ENCODE data around the gene ASTN2. TPM values are rescaled to one million over a fixed set of nuclear protein-coding genes. Genes with fewer than 3 reads are reported as not detected.

Gene ASTN2
- polyA plus RNA-seq, 3 donors: 15.1 to 17.1 (median 15.6) TPM

DNA sequence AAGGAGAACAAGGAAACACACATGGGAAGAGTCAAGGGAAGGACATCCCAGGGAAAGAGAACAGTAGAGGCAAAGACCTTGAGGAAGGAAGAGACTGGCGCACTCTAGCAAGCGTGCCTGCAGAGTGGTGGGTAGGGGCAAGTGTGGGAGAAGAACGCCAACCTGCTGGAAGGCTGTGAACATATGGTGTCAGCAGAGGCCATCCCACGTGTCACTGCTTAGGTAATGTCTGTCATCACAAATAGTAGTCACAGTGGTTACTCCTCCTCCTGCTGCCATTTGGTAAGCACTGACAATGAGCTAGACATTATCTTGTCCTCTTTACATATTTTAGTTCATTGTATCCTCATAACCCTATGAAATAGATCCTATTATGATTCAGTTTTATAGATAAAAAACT lies 934.2 kb downstream of the ASTN2 start:
- no peak for DNase-seq (ENCODE audit: low read depth in 3 of 3, low spot score in 2 of 3)

- DNase-seq (ENCODE audit: low read depth in 3 of 3, low spot score in 2 of 3): no peak
These were observed 934.9 kb downstream of the ASTN2 start for GRCh38 chr9:116479967-116480366.

DNA sequence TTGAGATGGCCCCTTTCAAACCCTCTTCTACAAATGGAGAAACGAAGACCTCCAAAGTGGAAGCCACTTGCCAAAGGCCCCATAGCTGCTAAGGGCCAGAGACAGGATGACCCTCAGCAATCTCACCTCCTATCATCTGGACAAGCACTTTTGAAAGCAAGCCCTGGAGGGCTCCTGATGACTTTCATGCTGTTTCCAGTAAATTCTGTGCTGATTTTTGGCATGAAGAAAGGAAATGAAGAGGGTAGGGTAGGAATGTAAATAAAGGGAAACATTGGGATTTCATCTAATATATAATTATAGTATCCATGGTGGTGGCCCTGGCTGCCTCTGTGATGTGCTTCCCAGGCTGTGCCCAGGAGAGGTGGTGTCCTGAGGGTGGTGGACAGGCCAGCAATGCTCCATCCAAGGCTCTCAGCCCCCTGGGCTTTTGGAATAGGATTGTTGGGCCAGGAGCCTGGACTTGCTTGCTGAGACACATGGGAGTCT lies 935.8 kb downstream of the ASTN2 start:
- DNase-seq (ENCODE audit: low read depth in 3 of 3, low spot score in 2 of 3): no peak

GRCh38 chr9:116477584-116478141 lies 937.2 kb downstream of the ASTN2 start:
- no peak for DNase-seq (ENCODE audit: low read depth in 3 of 3, low spot score in 2 of 3)

DNA sequence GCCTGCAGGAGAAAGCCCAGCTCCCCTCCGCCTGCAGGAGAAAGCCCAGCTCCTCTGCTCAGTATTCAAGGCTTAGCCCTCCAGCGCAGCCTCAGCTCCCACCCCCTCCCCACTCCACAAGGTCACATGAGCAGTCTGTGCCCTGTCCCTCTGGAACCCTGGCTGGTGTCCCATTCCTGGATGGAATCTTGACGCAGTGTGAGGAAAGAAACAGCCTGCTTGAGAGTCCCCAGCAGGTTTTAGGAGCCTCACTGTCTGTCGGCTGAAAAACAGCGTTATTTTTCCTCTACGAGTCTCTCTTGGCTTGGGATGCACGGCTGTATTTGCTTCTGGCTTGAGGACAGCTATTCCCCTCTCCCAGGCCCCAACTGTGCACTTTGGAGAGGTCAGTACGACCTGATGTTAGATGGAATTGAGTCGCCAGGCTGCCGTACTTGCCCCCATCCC lies 937.9 kb downstream of the ASTN2 start:
- no peak for DNase-seq (ENCODE audit: low read depth in 3 of 3, low spot score in 2 of 3)

DNA sequence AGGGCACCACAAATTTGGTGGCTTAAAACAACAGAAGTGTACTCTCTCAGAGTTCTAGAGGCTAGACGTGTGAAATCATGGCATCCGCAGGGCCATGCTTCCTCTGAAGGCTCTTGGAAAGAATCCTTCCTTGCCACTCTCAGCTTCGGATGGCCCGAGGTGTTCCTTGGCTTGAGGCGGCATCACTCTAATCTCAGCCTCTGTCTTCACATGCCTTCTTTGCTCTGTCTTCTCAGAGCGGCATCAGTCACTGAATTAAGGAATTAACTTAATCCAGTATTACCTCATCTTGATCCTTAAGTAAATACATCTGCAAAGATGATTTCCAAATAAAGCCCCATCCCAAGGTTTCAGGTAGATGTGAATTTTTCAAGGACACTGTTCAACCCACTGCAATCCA lies 938.9 kb downstream of the ASTN2 start:
- DNase-seq (ENCODE audit: low read depth in 3 of 3, low spot score in 2 of 3): no peak

DNA sequence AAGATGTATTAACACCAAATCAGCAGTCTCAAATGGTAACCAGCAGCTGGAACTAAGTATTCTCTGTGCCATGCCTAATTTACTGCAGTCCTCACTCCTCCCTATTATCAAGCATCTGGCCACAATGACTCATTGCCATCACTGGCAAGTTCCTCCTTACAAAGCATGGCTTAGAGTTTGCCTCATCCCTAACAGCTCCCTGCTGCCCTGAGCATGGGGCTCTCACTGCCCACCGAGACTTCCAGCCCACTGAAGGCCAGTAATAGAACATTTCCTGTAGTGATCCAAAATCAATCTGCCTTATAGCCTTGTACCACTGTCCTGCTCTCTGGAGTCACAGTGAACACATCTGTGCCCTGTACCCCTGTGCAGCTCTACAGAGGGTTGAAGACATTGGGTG lies 939.7 kb downstream of the ASTN2 start:
- no peak for DNase-seq (ENCODE audit: low read depth in 3 of 3, low spot score in 2 of 3)

DNA sequence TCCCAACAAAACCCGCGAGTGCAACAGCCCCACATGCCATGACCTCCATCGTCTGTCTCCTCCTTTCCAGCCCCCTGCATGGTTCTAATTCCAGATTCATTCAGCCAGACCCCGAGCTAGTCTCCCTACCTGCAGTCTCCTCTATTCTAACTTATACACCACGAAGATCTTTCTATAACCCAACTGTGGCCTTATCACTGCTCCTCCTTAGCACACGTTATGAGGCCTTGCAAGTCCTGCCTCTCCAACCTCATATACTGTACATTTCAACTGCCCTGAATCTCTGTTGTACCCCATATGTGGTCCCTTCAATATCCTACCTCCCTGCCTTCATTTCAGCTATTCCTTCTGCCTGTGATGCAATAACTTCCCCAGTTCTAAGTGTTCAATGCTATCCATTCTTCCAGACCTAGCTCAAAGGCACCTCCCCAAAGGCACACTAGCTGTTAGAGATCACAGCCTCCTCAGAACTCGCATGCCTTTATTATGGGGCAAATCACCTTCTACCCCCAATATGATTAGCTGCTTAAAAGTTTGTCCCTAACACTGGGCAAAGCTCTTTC lies 942.8 kb downstream of the ASTN2 start:
- DNase-seq (ENCODE audit: low read depth in 3 of 3, low spot score in 2 of 3): no peak

DNA sequence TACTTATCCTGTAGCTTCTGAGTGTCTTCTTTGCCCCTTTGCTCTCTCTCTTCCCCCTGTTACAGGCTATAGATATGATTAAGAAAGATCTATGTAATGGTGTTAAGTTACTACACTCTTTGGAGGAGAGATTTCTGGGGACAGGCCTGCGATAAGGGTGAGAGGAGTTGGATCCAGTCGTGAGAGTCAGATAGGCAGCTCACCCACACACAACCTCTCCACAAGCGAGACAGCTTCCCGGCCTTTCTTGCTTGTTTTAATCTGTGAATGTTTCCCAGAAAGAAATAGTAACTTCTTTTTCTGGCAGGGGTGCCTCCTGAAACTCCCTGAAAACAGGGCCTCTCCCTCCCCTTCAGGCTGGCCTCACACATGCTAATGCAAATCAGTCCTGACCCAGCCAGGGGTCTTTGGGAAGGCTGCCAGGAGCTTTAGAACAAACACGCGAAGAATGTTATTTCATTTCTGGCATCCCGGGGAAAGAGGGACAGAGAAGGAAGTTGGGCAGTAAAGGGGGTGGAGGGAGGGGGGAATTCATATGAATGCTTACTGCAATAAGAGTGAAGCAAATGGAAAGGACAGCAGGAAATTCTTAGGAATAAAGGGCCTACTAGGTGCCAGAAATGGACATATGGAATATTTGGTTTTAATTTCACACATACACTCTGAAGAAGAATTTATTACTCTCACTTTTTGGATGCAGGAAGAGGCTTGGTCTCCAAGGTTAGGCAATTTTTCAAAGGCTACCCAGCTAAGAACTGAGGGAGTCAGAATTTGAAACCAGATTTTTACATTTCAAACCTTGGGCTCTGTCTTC lies 943.6 kb downstream of the ASTN2 start:
- peak; percentile 83 to 91 (median 84) for DNase-seq (ENCODE audit: low read depth in 3 of 3, low spot score in 2 of 3)

- no peak for DNase-seq (ENCODE audit: low read depth in 3 of 3, low spot score in 2 of 3)
These were observed 945.9 kb downstream of the ASTN2 start for GRCh38 chr9:116468793-116469527.

- DNase-seq (ENCODE audit: low read depth in 3 of 3, low spot score in 2 of 3): no peak
These were observed 946.5 kb downstream of the ASTN2 start for GRCh38 chr9:116468369-116468768.

DNA sequence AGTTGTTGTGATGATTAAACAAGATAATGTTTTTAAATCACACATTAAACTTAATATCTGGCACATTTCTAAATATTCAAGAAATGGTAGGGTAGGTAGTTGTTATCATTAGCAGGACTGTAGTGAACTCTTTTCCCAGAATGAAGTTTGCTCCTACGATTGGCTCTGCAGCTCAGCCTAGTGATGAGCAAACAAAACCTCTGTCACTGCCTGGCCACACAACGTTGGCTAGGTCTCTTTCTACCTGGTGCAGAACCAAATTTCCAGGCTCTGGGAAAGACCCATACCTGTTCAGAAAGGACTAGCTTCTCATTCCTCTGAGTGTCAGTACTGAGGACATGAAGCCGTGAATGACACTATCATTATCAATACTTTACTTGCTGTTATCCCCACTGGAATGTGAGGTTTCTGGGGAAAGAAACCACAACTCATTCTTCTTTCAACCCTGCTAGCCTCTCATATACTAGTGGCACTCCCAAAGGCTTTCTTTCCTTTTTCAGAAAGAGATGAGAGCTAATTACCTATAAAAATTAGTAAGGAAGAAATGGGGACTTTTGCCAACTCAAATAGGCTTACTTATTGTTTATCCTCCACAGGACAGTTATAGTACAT lies 947.0 kb downstream of the ASTN2 start:
- no peak for DNase-seq (ENCODE audit: low read depth in 3 of 3, low spot score in 2 of 3)

DNA sequence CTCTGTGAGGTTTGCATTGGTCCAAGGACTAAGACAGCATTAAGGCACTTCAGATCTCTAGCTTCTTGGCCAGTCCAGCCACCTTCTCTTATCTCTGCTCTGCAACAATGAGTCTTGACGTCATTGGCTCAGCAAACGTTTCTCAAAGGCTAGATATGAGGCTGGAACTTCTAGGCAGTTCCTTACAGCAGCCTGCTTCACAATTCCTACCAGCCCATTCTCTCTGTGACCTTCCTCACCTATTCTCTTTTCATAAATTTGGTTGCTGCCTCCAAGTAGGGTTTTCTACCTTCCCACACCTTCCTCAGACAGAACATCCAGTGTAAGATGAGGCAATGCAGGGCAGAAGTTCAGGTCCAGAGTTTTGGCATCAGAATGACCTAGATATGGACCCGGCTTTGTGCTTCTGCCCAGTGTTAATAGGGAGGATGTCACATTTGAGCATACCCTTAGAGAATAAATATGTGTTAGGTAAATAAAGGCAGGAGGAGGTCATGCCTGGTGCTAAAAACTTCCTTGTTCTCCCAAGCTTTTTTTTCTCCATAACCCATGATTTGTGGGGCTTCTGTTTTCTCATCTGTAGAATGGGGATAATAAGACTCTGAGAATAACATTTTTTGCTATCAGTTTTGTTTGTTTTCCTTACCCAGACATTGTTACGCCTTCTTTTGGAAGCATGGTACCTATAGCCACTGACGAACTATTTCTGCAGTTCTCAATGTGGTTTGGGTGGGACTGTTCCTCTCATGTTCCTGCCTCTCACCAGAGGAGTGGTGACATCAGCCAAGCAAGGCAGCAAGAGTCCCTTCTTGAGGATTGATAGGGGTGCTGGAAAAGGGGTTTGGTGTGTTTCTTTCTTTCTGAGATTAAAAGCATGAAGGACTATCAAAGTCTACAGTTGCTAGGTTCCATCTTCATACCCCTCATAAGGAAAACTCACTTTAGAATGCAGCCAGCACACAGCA lies 948.3 kb downstream of the ASTN2 start:
- no peak for DNase-seq (ENCODE audit: low read depth in 3 of 3, low spot score in 2 of 3)

- no peak for DNase-seq (ENCODE audit: low read depth in 3 of 3, low spot score in 2 of 3)
These were observed 949.1 kb downstream of the ASTN2 start for GRCh38 chr9:116465576-116466270.

DNA sequence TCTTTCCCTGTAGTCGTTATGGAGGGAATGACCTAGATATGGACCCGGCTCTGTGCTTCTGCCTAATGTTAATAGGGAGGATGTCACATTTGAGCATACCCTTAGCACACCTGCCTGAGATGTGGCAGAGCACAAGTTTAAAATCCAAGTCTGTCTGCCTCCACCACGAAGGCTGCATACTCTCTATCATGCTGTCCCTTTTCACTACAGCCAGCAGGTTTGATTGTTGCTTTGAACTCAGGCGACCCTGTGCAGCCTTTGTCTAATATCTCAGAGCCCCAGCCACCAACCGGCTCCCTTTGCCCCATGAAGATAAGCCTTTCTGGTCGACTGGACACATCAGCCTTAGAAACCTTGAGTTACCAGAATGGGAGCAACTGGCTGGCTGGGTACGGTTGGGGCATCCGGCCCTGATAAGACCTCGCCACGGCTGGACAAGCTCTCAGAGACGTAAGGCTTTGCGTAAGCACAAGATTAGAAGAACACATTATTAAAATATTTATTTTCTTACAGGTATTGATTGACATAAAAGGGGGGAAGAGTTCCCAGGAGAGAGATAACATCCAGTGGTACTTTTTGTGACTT lies 949.8 kb downstream of the ASTN2 start:
- DNase-seq (ENCODE audit: low read depth in 3 of 3, low spot score in 2 of 3): no peak

GRCh38 chr9:116464423-116464822 lies 950.4 kb downstream of the ASTN2 start:
- no peak for DNase-seq (ENCODE audit: low read depth in 3 of 3, low spot score in 2 of 3)

GRCh38 chr9:116461632-116462031 lies 953.2 kb downstream of the ASTN2 start:
- no peak for DNase-seq (ENCODE audit: low read depth in 3 of 3, low spot score in 2 of 3)

DNA sequence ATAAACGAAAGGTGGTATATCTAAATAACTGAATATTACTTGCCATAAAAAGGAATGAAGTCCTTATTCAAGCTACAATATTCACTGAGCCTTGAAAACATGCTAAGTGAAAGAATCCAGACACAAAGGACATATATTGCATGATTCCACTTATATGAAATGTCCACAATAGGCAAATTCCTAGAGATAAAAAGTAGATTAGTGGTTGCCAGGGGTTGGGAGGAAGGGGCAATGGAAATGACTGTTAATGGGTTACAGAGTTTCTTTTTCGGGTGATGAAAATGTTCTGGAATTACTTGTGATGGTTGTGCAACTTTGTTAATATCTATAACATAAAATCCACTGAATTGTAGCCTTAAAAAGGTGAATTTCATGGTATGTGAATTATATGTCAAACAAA lies 954.8 kb downstream of the ASTN2 start:
- DNase-seq (ENCODE audit: low read depth in 3 of 3, low spot score in 2 of 3): no peak

DNA sequence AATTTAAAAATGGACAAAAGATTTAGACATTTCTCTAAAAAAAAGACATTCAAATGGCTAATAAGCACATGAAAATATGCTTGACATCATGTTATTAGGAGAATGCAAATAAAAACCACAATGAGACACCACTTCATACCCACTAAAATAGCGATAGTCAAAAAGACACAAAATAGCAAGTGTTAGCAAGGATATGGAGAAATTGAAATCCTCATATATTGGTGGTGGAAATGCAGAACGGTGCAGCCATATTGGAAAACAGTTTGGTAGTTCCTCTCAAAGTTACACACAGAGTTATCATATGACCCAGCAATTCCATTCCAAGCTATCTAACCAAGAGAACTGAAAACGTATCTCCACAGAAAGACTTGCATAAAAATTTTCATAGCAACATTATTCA lies 955.3 kb downstream of the ASTN2 start:
- no peak for DNase-seq (ENCODE audit: low read depth in 3 of 3, low spot score in 2 of 3)
